Loucy (cell line): ENCODE results near the gene TMEM169.

Experiments
- H2AFZ ChIP-seq: fragments of 200-600 bp; sonication (generic); 2 replicates; pipeline ENCODE4 v1.6.0; 2016; ENCODE audit warnings: antibody characterized with exemption, mild to moderate bottlenecking, low read length, moderate library complexity
- H3F3A ChIP-seq: fragments of 200-600 bp; 2 replicates; pipeline ENCODE4 v1.6.0; 2016; ENCODE audit warnings: antibody characterized with exemption, low read depth, mild to moderate bottlenecking
- H3K27me3 ChIP-seq: fragments of 200-600 bp; sonication (generic); 2 replicates; pipeline ENCODE4 v1.6.1; 2014; ENCODE audit warnings: low read length, mild to moderate bottlenecking; ENCODE audit not compliant: insufficient read depth, poor library complexity, severe bottlenecking
- H3K36me3 ChIP-seq: fragments of 200-600 bp; sonication (generic); 2 replicates; pipeline ENCODE4 v1.6.1; 2016; ENCODE audit warnings: low read length; ENCODE audit not compliant: insufficient read depth
- H3K4me1 ChIP-seq: fragments of 200-600 bp; sonication (generic); 2 replicates; pipeline ENCODE4 v1.5.1; 2014; ENCODE audit warnings: low read length, mild to moderate bottlenecking; ENCODE audit not compliant: insufficient read depth, poor library complexity, severe bottlenecking
- H3K4me2 ChIP-seq: fragments of 200-600 bp; sonication (generic); 2 replicates; pipeline ENCODE4 v1.6.0; 2014; ENCODE audit warnings: antibody characterized with exemption, low read length, low read depth, mild to moderate bottlenecking; ENCODE audit not compliant: poor library complexity, severe bottlenecking
- H3K4me3 ChIP-seq: fragments of 200-600 bp; sonication (generic); 2 replicates; pipeline ENCODE4 v1.5.1; 2014; ENCODE audit warnings: low read length, mild to moderate bottlenecking, mixed read lengths; ENCODE audit not compliant: poor library complexity, severe bottlenecking
- H3K79me2 ChIP-seq: fragments of 200-600 bp; sonication (generic); 2 replicates; pipeline ENCODE4 v1.6.1; 2014; ENCODE audit warnings: low read length; ENCODE audit not compliant: insufficient read depth
- H3K9ac ChIP-seq: fragments of 200-600 bp; sonication (generic); 2 replicates; pipeline ENCODE4 v1.6.0; 2014; ENCODE audit warnings: mild to moderate bottlenecking, low read depth, low read length, moderate library complexity; ENCODE audit not compliant: poor library complexity, severe bottlenecking
- H3K9me2 ChIP-seq: fragments of 200-600 bp; sonication (generic); replicated peaks from 2 replicates; pipeline ENCODE4 v1.6.1; 2016; ENCODE audit warnings: low read depth, low read length, mixed read lengths
- H3K9me3 ChIP-seq: fragments of 200-600 bp; sonication (generic); 2 replicates; pipeline ENCODE4 v1.6.1; 2014; ENCODE audit warnings: mild to moderate bottlenecking, antibody characterized with exemption, low read length, low read depth; ENCODE audit not compliant: insufficient read depth
- H4K20me1 ChIP-seq: fragments of 200-600 bp; sonication (generic); 2 replicates; pipeline ENCODE4 v1.6.0; 2014; ENCODE audit warnings: antibody characterized with exemption, low read length, mild to moderate bottlenecking; ENCODE audit not compliant: insufficient read depth, poor library complexity, severe bottlenecking
- CTCF ChIP-seq: fragments of 200-600 bp; sonication (generic); conservative IDR thresholded peaks from 2 replicates; pipeline ENCODE4 v1.5.1; 2014; ENCODE audit warnings: mild to moderate bottlenecking, antibody characterized with exemption, low read length
- EZH2phosphoT487 ChIP-seq: fragments of 200-600 bp; IDR thresholded peaks from 2 replicates; pipeline ENCODE4 v1.6.1; 2018; ENCODE audit warnings: antibody characterized with exemption, mild to moderate bottlenecking, moderate library complexity, borderline replicate concordance

Gene TMEM169

GRCh38 chr2:216118474-216118873 is 36.8 kb downstream of the TMEM169 start:
- no peak overlapping the region for H3K9ac ChIP-seq
- TF ChIP-seq EZH2phosphoT487: no peak
- TF ChIP-seq CTCF: no peak

GRCh38 chr2:216119146-216119545 is 37.4 kb downstream of the TMEM169 start:
- Histone ChIP-seq H3K4me2 (no peak overlapping the region), H3K79me2 (peaks cover 97% of the 10 kb centered on the region), H3K4me3 (no peak overlapping the region), H2AFZ (no peak overlapping the region), H3K9me3 (no peaks in the 10 kb centered on the region), H3K4me1 (peaks cover 48% of the 10 kb centered on the region), H3K9ac (no peak overlapping the region), H3K36me3 (peaks cover 82% of the 10 kb centered on the region), H3K9me2 (no peaks in the 10 kb centered on the region), H3F3A (peaks cover 4% of the 10 kb centered on the region), H4K20me1 (peaks cover 24% of the 10 kb centered on the region), H3K27me3 (no peaks in the 10 kb centered on the region)
- TF ChIP-seq CTCF (no peak), EZH2phosphoT487 (no peak)

More at GRCh38 chr2:216118474-216118873, 36.8 kb downstream of the TMEM169 start:
- no peaks in the 10 kb centered on the region for H3K9me2 ChIP-seq
- peaks cover 10% of the 10 kb centered on the region for H3F3A ChIP-seq
- peaks cover 81% of the 10 kb centered on the region for H3K36me3 ChIP-seq
- peaks cover 97% of the 10 kb centered on the region for H3K79me2 ChIP-seq
- no peaks in the 10 kb centered on the region for H3K9me3 ChIP-seq
- H3K4me1 ChIP-seq: peaks cover 54% of the 10 kb centered on the region
- peak overlapping the region; percentile 85 for H3K4me2 ChIP-seq
- H3K4me3 ChIP-seq: no peak overlapping the region
- H3K27me3 ChIP-seq: no peaks in the 10 kb centered on the region
- H4K20me1 ChIP-seq: peaks cover 30% of the 10 kb centered on the region
- no peak overlapping the region for H2AFZ ChIP-seq

- Histone ChIP-seq H3K9me3 (no peaks in the 10 kb centered on the region), H3K27me3 (no peaks in the 10 kb centered on the region), H3F3A (no peaks in the 10 kb centered on the region), H3K4me3 (no peak overlapping the region), H3K9me2 (no peaks in the 10 kb centered on the region), H2AFZ (no peak overlapping the region), H4K20me1 (peaks cover 28% of the 10 kb centered on the region), H3K36me3 (peaks cover 86% of the 10 kb centered on the region), H3K4me2 (no peak overlapping the region), H3K4me1 (peaks cover 43% of the 10 kb centered on the region), H3K9ac (no peak overlapping the region), H3K79me2 (peaks cover 97% of the 10 kb centered on the region)
- TF ChIP-seq CTCF (no peak), EZH2phosphoT487 (no peak)
Measured at GRCh38 chr2:216119986-216120385, 38.3 kb downstream of the TMEM169 start.
